ENCODE data around the gene ARHGEF25.
"Not testable (repeated sequence)": the region's sequence is repeated elsewhere in the genome, so short reads cannot be mapped to it uniquely, and the experiment has no call there.

Gene ARHGEF25

DNA sequence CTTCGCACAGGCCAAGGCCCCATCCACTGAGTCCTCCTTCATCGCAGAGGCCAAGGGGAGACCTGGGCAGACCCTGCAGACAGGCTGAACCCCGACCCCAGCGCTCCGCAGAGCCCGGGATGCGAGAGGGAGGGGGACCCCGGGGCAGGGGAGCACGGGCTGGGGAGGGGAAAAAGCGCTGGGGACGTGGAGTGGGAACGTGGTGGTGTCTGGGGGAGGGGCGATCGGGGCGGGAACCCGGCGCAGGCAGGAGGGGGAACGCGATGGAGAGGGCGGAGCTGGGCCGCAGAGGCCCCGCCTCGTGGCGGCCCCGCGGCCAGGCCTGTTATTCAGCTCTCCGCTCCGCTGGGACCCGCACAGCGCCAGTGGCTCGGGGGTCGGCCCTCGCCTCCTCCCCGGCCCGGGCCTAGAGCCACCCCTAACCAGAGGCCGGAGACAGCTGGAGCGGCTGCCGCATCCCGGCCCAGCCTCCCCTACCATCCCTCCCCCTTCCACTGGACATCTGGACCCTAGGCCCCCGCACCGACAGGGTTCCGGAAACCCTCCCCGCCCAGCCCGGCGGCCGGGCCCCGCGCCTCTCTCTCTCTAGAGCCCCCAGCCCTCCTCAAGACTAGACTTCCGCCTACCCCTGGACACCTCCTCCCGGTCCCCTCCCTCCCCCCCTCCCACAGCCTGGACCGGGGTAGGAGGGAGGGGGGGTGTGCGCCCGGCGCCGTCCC, at the start of gene ARHGEF25:
Gene ARHGEF25, plus strand, starts transcription at position 328 of the 719 bp plus-strand sequence. CDS start 460 bp downstream, outside the sequence.
- peak; percentile 57 for DNase-seq
- in situ Hi-C loops (cut with MboI; ENCODE audit: low pct_unique_long_range_greater_than_20kb, low sequenced_read_pairs), result no loop called here

DNA sequence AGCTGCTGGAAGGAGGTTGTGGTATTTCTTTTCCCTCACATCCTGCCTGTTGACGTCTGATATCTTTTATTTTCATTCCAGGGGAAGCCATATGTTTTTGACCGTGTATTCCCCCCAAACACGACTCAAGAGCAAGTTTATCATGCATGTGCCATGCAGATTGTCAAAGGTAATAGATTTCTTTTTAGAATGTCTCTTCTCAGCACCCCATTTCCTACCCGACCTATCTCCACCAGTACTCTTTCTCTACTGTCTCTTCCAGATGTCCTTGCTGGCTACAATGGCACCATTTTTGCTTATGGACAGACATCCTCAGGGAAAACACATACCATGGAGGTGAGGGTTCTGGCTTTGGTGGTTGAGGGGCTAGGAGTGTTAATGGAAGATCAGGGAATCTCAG, 47.9 kb upstream of the ARHGEF25 start:
- no peak for DNase-seq
- in situ Hi-C loops (cut with MboI; ENCODE audit: low pct_unique_long_range_greater_than_20kb, low sequenced_read_pairs), result no loop called here

- no peak for DNase-seq
- in situ Hi-C loops (cut with MboI; ENCODE audit: low pct_unique_long_range_greater_than_20kb, low sequenced_read_pairs), result no loop called here
Measured at GRCh38 chr12:57564178-57564740, 47.0 kb upstream of the ARHGEF25 start.

DNA sequence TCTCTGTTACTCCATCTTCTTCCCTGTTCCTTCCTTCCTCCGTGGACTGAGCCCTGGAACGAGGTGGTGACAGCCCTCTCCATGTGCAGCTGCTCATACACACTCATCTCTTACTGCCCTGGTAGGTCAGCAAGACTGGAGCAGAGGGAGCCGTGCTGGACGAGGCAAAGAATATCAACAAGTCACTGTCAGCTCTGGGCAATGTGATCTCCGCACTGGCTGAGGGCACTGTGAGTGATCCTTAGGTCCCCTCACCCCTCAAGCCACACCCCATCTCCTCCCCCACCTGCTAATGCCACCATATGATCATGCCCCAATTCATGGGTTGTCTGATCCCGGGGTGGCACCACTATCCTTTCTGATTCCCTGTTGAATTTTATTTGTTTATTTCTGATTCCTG, 42.4 kb upstream of the ARHGEF25 start:
- in situ Hi-C loops (cut with MboI; ENCODE audit: low pct_unique_long_range_greater_than_20kb, low sequenced_read_pairs), result no loop called here
- no peak for DNase-seq

DNA sequence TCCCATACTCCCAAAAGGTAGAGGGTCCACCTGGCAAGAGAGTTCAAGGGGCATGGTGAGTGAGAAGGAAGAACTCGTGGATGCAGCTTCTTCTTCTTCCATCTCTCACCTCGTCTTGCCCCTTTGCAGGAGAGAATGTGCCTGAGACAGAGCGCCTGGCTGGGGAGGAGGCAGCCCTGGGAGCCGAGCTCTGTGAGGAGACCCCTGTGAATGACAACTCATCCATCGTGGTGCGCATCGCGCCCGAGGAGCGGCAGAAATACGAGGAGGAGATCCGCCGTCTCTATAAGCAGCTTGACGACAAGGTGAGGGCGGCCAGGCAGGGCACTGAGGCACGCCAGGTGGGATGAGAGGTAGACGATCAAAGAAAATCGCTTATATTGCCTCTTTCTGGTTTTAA, 41.4 kb upstream of the ARHGEF25 start:
- in situ Hi-C loops (cut with MboI; ENCODE audit: low pct_unique_long_range_greater_than_20kb, low sequenced_read_pairs), result no loop called here
- no peak for DNase-seq

- DNase-seq; in situ Hi-C loops (cut with MboI; ENCODE audit: low pct_unique_long_range_greater_than_20kb, low sequenced_read_pairs): not testable (repeated sequence)
Measured at GRCh38 chr12:57570438-57570837, 40.8 kb upstream of the ARHGEF25 start.

GRCh38 chr12:57571926-57572762, 39.1 kb upstream of the ARHGEF25 start:
- DNase-seq, result no peak
- in situ Hi-C loops (cut with MboI; ENCODE audit: low pct_unique_long_range_greater_than_20kb, low sequenced_read_pairs), result no loop called here

GRCh38 chr12:57574795-57575194, 36.4 kb upstream of the ARHGEF25 start:
- in situ Hi-C loops (cut with MboI; ENCODE audit: low pct_unique_long_range_greater_than_20kb, low sequenced_read_pairs), result no loop called here
- no peak for DNase-seq

GRCh38 chr12:57575771-57576612, 35.2 kb upstream of the ARHGEF25 start:
- no peak for DNase-seq
- in situ Hi-C loops (cut with MboI; ENCODE audit: low pct_unique_long_range_greater_than_20kb, low sequenced_read_pairs), result no loop called here

DNA sequence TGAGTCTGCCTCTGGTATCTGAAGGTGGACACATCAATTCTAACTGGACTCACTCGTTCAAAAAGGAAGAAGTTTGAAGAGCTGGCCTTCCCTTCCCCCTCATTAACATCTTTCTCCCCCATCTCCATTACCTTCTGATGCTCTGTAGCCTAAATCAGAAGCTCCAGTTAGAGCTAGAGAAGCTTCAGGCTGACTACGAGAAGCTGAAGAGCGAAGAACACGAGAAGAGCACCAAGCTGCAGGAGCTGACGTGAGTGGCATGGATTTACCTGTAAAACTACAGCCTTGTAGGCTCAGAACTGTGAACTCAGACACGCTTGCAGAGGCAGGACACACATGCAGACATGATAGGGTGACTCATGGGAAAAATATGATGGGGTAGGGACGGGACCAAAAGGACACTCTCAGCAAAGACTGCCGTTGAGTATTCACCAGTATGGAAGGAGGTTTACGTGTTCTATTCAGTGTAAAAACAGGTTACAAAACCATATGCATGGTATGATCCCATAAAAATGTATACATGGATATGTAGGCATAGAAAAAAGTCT, 34.5 kb upstream of the ARHGEF25 start:
- in situ Hi-C loops (cut with MboI; ENCODE audit: low pct_unique_long_range_greater_than_20kb, low sequenced_read_pairs), result no loop called here
- no peak for DNase-seq

- in situ Hi-C loops (cut with MboI; ENCODE audit: low pct_unique_long_range_greater_than_20kb, low sequenced_read_pairs), result no loop called here
Measured at GRCh38 chr12:57577981-57578758, 33.1 kb upstream of the ARHGEF25 start.

DNA sequence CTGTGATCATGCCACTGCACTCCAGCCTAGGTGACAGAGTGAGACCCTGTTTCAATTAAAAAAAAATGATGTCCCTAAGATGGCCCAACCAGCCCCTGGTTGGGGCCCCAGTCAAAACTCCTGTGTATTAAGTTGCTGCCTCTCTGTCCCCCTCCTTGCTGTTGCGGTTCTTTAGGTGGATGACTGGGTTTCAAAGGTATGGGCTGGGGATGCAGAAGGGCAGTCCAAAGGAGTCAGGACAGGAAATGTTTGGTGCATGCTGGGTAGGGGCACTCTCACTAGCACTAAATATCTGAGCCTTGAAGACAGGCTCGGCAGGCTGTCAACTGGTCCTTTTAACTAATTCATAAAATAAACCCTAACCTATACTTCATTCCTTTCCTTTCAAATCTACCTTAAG, 32.2 kb upstream of the ARHGEF25 start:
- in situ Hi-C loops (cut with MboI; ENCODE audit: low pct_unique_long_range_greater_than_20kb, low sequenced_read_pairs), result no loop called here
- DNase-seq, result no peak

More at GRCh38 chr12:57577981-57578758, 33.1 kb upstream of the ARHGEF25 start:
- DNase-seq, result no peak

GRCh38 chr12:57579677-57580465, 31.4 kb upstream of the ARHGEF25 start:
- DNase-seq, result no peak
- in situ Hi-C loops (cut with MboI; ENCODE audit: low pct_unique_long_range_greater_than_20kb, low sequenced_read_pairs), result no loop called here

DNA sequence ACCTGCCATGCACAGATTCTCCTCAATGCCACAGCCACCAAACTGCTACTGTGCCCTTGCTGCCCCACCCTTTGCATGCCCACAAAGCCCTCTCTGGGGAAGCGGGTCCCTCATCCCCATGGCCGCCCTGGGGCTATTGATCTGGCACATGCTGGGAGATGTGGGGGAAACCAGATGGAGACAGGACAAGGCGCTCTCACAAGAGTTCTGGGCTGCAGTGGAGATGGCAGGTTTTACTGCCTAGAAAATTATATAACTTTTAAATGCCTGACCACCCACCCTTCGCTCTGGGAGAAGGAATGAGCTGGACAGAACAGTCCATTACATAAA, 30.8 kb upstream of the ARHGEF25 start:
- in situ Hi-C loops (cut with MboI; ENCODE audit: low pct_unique_long_range_greater_than_20kb, low sequenced_read_pairs), result no loop called here
- DNase-seq, result no peak

DNA sequence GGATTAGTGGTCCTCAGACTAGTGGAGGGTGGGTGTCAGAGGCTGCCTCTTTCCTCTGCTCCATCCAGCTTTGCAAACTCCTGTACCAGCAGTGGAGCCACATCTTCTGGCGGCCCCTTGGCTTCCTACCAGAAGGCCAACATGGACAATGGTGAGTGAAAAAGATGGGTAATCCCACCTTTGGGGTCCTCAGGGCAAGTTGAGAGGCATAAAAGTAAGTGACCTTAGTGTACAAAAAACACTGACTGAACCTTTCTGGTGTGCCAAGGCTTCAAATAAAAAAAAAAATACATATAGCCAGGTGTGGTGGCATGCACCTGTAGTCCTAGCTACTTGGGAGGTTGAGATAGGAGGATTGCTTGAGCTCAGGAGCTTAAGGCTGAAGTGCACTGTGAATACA, 29.4 kb upstream of the ARHGEF25 start:
- in situ Hi-C loops (cut with MboI; ENCODE audit: low pct_unique_long_range_greater_than_20kb, low sequenced_read_pairs), result no loop called here
- no peak for DNase-seq

DNA sequence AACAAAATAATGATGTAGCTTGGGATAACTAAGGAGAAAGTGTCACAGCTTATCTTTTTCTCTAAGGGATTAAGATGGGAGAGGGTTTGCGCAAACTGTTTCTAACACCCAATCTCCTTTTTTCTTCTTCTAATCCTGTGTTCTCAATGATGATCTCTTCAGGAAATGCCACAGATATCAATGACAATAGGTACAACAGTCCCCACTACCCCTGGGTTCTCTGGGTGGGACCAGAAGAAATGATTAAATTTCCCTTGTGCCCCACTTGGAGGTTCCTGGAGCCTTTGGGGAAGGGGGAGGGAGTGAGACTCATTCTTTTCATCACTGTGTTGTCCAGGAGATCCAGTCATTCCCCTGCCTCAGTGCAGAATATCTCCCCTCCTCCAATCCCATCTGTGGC, 28.8 kb upstream of the ARHGEF25 start:
- DNase-seq, result no peak
- in situ Hi-C loops (cut with MboI; ENCODE audit: low pct_unique_long_range_greater_than_20kb, low sequenced_read_pairs), result no loop called here

GRCh38 chr12:57583008-57583831, 28.0 kb upstream of the ARHGEF25 start:
- in situ Hi-C loops (cut with MboI; ENCODE audit: low pct_unique_long_range_greater_than_20kb, low sequenced_read_pairs), result no loop called here
- peak; percentile 85 for DNase-seq
